GM11168 (cell line): ENCODE results near the gene SOX6.

Experiments
- in situ Hi-C: fragments of 300-500 bp; cut with MboI; formaldehyde crosslinking; loops from one replicate; pipeline ENCODE4 v1.12.0; 2022; ENCODE audit warnings: low sequenced_read_pairs; ENCODE audit not compliant: unreplicated experiment

SOX6 gene

DNA sequence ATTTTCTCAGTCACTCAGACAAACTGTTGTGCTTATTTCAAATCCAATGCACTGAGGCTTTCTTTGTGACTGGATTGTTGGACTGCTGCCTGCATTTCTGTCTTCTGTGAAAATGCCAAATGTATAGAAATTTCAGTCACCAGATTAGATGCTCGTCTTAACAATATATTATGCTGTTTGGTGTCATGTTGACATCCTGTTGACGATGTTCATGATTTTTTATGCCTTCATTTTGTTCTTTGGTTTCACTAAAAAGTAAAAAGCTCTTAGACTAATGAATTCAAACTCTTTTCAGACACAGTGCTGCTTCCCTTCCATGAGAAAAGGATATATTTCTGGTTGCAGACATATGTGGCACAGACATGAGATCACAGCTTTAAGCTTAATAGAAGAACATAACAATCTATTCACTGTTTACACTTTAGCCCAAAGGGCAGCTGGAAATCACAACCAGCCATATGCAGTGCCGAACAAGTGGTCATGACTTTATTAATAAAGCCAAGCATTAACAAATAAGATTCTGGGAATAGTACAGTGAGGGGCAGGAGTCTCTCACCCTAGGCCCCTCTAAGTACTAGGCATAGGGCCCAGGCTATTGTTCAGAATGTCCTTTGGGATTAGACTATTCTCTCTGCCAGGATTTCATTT is 9.4 kb upstream of the SOX6 start:
- in situ Hi-C loops, result no loop called here

DNA sequence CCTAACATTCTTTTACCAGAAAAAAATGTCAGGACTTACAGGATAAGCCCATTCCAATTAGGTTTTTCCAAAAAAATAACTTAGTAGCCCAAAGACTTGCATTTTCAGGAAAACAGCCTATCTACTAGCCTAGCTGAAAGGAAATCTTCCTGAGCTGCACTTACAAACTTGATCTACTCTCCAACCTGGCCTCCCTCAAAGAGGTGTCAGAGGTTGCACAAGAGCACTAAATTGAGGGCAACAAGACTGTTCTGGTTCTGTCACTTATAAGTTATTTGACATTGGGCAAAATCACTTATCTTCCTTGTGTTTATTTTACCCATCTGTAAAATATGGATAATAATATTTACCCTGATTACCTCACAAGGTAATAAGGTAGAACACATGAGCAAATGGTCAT is 7.9 kb upstream of the SOX6 start:
- in situ Hi-C loops, result no loop called here

DNA sequence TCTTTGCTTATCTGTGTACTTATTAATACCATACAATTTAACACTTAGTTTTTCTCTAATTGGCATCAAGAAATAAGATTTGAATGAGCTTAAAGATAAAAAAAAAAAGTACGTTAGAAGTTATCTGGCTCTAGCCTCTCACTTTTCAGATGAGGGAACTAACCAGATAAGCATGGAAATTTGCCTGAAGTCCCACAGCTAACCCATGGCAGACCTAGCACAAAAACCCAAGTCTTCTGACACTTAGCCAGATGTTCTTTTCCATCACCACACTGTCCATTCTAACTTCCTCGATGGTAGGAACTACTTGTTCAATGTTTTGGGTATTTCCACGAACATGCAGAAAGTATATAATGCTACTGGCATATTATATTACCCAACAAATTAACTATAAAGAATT is 7.4 kb upstream of the SOX6 start:
- in situ Hi-C loops, result no loop called here

DNA sequence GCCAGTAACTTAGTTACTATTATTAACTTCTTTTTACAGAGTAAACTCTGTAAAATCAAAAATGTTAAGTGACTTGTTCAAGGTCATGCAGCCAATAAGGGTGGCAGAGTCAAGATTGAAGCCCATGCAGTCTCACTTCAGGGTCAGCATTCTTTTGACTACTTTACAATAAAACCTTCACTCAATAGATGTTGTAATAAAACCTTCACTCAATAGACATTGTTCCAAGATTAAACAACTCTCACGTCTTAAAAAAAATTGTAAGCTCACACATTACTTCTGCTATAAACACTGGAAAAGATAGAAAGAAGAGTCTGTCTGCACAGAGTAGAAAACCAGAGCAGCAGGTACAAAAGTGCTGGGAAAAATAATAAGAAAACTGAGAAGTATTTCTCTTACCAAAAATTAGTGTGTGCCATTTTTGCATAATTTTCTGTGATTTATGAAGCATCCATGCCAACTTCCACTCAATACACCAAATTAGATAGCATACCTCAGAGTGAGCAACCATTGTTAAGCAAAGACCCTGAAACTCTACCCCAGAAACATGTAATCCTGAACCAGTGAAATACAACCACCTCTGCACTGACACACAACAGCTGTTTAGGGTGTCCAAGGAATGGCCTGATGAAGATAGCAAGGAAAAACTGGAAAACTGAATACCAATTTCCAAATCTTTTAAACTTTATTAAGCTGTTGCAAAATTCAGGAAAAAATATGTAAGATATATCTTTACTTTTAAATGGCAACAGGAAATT is 4.9 kb upstream of the SOX6 start:
- in situ Hi-C loops, result no loop called here

DNA sequence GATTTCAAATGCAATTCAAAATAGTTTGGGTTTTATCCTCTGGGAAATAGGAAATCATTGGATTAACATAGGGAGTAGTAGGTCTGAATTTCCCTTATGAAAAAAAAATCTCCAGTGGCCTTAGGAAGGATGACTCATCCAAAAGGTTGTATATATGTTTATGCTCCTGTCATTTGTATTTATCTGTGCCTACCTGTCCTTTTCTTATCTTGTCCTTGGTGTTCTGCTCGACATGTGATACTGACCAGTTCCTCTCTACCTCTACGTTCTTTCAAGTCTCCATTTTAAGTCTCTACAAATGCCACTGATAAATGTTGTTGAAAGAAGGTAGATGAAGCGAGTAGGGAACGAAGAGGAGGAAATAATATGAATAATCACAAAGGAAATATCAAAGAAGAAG is 3.0 kb upstream of the SOX6 start:
- in situ Hi-C loops, result no loop called here

DNA sequence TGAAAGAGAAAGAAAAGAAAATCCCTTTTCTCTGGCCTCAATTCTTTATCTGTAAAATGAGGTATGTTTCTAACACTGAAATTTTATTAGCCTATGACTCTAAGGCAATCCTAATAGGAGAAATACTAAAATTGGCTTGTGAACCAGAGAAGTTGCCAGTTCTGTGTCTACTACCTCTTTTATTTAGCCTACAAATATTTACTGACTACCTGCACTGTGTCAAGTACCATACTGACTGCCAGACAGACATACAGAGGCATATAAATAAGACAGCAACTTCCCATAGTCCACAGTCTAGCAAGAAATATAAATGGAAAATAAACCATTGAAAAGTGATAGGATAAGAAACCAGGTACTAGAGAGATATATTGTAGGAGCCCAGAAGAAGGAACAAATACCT is 2.4 kb upstream of the SOX6 start:
- in situ Hi-C loops, result no loop called here

DNA sequence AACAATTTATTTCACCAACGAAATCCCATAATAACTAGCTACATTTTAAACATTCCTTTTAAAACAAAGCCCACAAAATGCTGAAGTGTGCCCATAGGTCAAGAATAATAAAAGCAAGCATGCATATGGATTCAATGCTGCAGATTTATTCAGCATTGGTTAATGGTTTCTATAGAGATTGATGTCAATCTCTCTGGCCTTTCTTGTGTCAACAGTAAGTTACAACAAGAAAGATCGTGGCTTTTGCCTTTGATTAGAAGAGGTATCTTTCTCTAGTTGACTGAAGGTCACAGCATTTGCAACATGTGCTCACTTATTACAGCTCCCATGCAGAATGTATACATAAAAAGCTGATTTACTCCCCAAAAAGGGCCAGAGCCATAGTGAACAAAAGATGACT is 1.4 kb upstream of the SOX6 start:
- in situ Hi-C loops, result no loop called here

DNA sequence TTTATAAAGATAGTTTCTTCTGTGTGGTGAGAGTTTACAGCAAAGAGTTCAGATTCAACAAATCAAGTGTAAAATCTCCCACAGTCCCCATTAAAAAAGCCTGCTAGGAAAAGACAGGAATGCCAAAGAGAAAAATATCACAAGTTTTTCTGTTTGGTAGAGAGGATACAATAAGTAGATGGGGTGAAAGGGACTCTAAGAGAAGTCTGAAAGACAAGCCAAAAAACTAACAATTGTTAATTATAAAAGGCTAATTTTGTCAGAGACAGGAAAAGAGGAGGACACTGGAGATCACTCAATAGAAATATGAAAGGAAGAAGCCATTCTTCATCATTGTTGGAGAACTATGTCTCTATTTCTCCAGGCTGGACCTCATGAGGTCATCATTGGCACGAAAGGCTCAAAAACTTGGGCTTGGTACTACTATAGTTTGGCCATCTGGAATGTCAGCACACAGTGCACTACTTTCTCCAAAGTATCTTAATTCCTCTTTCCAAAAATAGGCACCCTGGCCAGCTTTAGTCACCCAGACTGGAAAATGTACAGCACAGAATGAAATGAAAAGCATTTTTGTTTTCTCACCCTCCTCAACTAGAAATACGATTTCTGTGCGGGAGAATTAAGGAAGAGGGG is 531 bp upstream of the SOX6 start:
- in situ Hi-C loops, result no loop called here

DNA sequence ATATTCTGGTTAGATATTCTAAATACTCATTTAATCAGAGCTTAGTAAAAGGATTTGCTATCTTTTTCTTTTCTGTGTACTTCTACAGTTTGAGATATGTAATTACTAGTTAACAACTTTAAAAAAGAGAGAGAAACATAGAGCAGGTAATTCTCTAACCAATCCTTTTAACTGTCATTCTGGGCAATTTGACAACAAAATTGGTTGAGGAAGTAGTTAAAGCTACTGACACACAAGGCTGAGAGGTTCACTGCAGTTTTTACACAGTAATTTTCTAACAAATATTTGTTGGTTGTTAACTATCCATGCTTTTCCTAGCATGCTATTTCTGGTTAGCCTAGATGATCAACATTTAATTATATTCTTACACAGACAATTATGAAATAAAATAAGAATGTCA is 3.6 kb downstream of the SOX6 start:
- in situ Hi-C loops, result no loop called here

DNA sequence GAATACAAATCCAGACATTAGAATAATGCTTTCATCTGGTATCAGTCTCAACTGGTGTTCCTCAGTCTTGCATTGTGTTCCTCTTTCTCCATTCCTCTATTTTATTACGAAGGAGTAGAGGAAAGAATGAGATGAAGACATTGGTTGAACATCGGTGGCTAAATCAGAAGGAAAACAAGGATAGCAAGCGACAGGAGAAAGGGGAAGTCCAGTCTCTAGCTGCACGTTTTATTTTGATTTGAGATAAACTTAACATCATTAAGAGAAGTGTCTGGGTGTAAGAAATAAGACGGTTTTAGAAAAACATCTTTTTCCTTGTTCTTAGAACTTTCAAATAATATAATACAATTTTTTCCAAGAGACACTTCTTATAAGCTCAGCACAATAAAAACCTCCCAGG is 6.2 kb downstream of the SOX6 start:
- in situ Hi-C loops, result no loop called here

DNA sequence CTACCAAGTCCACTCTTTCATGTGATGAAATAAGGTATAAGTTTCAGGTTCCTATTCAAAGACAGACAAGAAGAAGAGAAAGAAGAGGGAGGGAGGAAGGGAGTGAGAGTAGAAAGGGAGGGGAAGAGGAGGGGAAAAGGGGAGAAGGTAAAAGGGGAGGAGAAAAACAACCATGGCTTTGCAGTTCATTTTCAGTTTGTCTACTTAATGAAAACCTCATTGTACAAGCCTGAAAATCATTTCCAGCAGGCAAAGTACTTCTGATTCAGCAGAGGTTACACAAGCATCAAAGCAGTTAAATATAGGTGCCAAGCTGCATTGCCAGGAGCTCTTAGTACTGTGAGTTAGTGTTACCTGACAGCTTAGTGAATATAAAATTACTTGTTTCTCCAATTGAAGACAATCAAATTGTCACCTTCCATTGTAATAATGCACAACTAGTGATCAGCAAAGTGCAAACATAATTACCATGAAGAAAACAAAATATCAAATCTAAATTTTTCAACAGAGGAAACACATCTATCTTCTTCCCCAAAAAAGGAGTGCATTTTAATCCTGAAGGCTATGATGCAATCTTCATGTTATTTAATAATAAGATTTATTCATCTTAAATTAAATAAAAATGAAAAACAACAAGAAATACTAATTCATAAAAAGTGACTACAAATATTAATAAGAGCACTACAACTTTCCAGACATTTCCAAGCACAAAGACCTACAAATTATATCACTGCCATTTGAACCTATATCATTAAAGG is 8.2 kb downstream of the SOX6 start:
- in situ Hi-C loops, result no loop called here

DNA sequence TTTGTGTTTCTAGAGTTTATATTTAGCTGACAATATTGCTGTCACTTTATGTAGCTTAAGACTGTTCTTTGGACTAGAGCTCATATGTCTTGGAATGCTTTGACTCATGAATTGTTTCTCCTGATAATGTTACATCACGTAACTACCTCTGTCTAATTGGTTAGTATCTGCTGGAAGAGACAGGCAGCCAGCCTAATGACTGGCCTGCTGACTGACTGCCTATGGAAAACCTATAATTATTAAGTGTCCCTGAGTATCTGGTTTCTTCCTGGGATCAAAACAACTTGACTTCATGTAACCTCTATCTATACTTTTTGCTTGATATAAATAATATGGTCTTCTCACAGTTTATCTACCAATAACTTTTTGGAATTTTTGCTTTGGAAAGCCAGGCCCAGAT is 9.4 kb downstream of the SOX6 start:
- in situ Hi-C loops, result no loop called here

DNA sequence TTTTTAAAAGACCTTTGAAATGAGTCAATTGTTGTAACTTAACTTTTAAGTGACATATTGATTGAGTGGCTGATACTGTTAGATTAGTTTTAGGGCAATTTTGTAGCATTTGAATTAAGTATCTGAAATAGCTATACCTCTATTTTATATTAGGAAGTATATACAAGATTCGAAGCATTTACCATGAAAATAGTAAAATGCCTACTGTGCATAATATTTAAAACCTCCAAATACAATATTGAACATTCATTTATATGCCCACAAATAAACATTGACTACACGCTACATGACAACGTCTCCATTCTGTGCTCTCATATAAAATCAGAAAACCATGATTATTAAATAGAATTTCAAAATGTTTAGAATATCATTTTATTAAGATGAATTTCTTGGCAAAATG is 14.5 kb downstream of the SOX6 start:
- in situ Hi-C loops, result no loop called here

DNA sequence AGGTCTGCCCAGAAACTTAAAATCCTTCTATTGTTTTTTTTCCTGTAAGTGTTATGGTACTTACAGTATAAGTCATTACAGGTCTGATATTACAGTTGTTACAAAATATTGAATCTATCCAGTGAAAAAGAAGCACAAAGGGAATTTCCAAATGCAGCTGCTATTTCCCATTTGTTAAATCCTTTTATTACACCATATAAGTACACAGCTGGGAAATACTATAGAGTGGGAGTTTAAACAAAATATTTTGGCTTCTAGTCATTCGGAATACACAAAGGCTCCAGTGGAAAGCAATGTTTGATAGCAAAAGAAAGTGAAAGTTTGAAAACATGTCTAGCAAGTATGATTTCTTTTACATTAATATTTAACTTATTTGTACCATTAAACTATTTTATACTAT is 18.0 kb downstream of the SOX6 start:
- in situ Hi-C loops, result no loop called here

DNA sequence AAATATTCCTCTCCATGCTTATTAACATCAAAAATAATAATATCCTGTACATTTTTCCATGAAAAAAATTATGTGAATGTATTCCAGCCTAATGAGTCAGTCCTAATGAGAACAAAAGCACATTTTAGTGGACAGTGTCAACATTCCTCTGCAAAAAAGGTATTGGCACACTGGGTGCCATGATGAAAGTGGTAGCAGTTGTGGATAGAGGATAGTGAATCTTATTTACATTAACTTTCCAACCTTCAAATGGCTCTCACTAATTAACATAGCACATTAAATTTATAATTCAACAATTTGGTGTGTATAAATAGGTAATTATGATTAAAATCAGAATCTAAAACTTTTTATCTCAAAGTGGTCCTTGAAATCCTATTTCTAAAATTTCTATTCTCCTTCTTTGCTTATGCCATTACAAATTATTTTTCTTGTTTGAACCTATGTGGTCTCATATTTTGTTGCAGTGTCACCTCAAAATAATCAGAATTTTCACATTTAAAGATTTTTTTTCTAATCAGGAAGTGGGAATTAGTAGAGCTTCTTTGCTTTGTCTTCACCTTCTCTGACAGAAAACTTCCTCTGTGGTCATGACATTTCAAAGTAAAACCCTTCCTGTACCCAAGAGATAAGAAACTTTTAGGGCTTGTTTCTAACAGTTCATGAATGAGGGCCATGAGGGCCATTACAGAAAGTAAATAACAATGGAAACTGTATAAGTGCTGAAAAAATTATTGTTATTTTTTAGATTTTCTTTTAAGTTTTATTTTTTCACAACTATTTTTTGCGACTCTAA is 18.7 kb downstream of the SOX6 start:
- in situ Hi-C loops, result no loop called here

DNA sequence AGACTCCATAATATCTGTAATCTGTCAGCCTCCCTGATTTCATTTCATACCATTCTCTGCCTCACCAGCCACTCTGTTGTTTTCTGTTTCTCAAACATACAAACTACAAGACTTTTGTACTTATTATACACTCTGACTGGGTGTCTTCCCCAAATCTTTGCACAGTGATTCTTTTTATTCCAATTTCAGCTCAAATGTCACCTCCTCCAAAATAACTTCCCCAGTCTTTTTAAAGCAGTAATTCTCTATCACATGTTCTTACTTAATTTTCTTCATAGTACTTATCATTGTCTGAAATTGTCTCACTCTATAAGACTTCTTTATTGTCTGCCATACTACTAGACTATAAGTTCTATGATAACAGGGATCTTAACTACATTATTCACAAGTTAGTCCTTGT is 19.6 kb downstream of the SOX6 start:
- in situ Hi-C loops, result no loop called here

DNA sequence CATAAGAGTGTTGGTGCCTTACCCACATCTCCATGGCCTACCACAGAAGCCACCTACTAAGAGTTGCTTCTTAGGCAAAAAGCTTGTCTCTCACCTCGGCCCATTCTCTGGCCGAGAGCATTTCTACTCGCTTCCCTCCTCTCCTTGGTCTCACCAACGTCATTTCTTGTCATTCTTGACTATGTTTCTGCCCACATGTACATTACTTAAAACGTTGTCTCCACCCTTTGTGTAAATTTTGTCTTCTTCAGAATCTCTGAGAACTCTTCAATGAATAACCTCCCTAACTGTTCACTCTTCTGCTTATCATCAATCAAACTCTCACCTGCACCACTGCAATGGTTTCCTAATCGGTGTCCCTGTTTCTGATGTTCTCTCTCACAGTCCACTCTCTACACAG is 20.1 kb downstream of the SOX6 start:
- in situ Hi-C loops, result no loop called here

DNA sequence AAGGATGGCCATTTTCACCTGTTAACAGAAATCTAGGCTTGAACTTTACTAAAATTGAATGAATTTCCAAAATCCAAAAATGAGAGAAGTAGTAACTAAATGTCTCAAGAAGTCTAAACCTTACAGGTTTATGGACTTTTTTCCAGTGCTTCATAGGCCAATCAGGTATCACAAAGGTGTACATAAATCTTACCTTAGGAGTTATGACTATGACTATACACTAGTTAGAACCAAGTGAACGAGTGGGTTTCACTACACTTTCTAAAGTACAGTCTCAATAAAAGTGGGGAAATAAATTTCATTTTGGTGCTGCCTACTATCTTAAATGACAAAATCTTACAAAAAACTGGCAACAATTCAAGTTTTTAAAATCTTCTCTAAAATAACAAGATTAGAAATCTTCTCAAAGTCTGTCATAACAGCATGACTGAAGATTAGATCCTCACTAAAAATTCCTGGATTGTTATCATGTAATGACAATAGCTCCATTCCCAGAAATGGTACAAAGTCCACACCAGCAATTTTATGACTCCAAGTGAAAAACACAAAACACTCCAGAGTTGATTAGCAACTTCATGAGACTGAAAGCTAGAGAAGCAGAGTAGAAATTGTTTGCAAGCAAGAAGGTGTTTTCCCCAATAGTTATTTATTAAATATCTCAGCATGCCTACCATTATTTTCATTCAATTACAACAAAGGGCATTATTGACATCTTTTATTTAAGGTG is 20.9 kb downstream of the SOX6 start:
- in situ Hi-C loops, result no loop called here

DNA sequence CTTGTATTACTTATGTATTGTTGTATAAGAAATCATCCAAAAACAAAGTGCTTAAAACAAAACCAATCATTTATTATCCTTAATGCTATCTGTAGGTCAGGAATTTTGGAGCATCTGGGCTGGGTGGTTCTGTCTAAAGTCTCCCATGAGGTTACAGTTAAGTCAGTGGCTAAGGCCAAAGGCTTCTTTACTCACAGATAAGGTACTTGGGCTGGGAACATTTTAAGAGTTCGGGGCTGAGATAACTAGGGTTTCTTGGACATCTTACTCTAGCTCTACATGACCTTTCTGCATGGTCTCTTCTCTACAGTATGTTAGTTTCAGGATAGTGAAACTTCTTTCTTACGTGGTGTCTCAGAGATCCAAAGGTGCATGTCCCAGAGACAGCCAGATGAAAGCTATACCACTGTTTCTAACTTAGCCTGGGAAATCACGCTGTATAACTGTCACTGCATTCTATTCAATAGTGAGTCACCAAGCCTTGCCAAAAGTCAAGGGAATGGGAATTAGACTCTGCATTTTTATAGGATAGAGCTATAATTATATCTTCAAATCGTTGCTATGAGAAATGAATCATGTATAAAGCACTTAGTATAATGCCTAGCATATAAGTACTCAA is 29.6 kb downstream of the SOX6 start:
- in situ Hi-C loops, result no loop called here
